WTC11 (cell line): ENCODE measurements around the gene CPSF3. TPM values are rescaled to one million over a fixed set of nuclear protein-coding genes. Genes with fewer than 3 reads are reported as not detected.

ENCODE experiments used
- ATAC-seq: fragments of 200-7000 bp; cut with Tn5 transposase; 2 replicates; pipeline ENCODE4 v1.10.0; 2021; ENCODE audit warnings: mild to moderate bottlenecking, moderate library complexity
- CTCF ChIA-PET: fragments of 300-600 bp; sonication (Branson Sonifier 250); formaldehyde crosslinking; loops from one replicate; lab custom pipeline; 2021; ENCODE audit warnings: antibody characterized with exemption; lab: Charles Lee
- POLR2A ChIA-PET: fragments of 350-600 bp; sonication (Branson Sonifier 250); formaldehyde crosslinking; loops from one replicate; lab custom pipeline; 2021; ENCODE audit warnings: antibody characterized with exemption; lab: Charles Lee
- DNase-seq: peaks from one replicate; pipeline ENCODE4 v3.0.0; 2021; ENCODE audit warnings: low spot score
- H3K27ac Mint-ChIP-seq: 2 replicates; pipeline ENCODE4 v1.8.0; 2021; ENCODE audit warnings: mixed read lengths
- H3K27me3 Mint-ChIP-seq: 2 replicates; pipeline ENCODE4 v1.8.0; 2021; ENCODE audit warnings: low read depth, mild to moderate bottlenecking, moderate library complexity, mixed read lengths
- H3K36me3 Mint-ChIP-seq: 2 replicates; pipeline ENCODE4 v1.8.0; 2021; ENCODE audit warnings: mixed read lengths
- H3K4me1 Mint-ChIP-seq: 2 replicates; pipeline ENCODE4 v1.8.0; 2022; ENCODE audit warnings: mixed read lengths
- H3K4me3 Mint-ChIP-seq: 2 replicates; pipeline ENCODE4 v1.8.0; 2021; ENCODE audit warnings: mild to moderate bottlenecking, moderate library complexity, mixed read lengths
- H3K9me3 Mint-ChIP-seq: 2 replicates; pipeline ENCODE4 v1.8.0; 2021; ENCODE audit warnings: mixed read lengths
- AR ChIP-seq: fragments of 250-450 bp; sonication (Bioruptor Pico); IDR thresholded peaks from 2 replicates; pipeline ENCODE4 v1.9.0; 2021; ENCODE audit warnings: mild to moderate bottlenecking
- ATF1 ChIP-seq: sonication (generic); formaldehyde crosslinking; IDR thresholded peaks from 2 replicates; pipeline ENCODE4 v1.8.1; 2023; ENCODE audit warnings: mild to moderate bottlenecking, moderate library complexity, missing genetic modification reagents
- CREM ChIP-seq: sonication (generic); formaldehyde crosslinking; IDR thresholded peaks from 2 replicates; pipeline ENCODE4 v1.8.1; 2022; ENCODE audit warnings: mild to moderate bottlenecking, missing genetic modification reagents, moderate library complexity
- E2F5 ChIP-seq: sonication (generic); formaldehyde crosslinking; IDR thresholded peaks from 2 replicates; pipeline ENCODE4 v1.8.1; 2022; ENCODE audit warnings: mild to moderate bottlenecking, moderate library complexity, missing genetic modification reagents
- EMX1 ChIP-seq: fragments of 250-450 bp; sonication (Bioruptor Pico); IDR thresholded peaks from 2 replicates; pipeline ENCODE4 v1.8.0; 2021; ENCODE audit warnings: mild to moderate bottlenecking
- HMGA2 ChIP-seq: fragments of 250-450 bp; sonication (Bioruptor Pico); IDR thresholded peaks from 2 replicates; pipeline ENCODE4 v1.4.0; 2021; ENCODE audit warnings: mild to moderate bottlenecking, moderate library complexity
- JUN ChIP-seq: sonication (generic); formaldehyde crosslinking; IDR thresholded peaks from 2 replicates; pipeline ENCODE4 v1.8.0; 2023; ENCODE audit warnings: mild to moderate bottlenecking, missing genetic modification reagents
- NR2C2 ChIP-seq: sonication (generic); formaldehyde crosslinking; IDR thresholded peaks from 2 replicates; pipeline ENCODE4 v1.8.0; 2022; ENCODE audit warnings: mild to moderate bottlenecking, missing genetic modification reagents
- RORB ChIP-seq: fragments of 250-450 bp; sonication (Bioruptor Pico); IDR thresholded peaks from 2 replicates; pipeline ENCODE4 v1.9.0; 2021; ENCODE audit warnings: mild to moderate bottlenecking
- SOX15 ChIP-seq: fragments of 250-450 bp; sonication (Bioruptor Pico); IDR thresholded peaks from 2 replicates; pipeline ENCODE4 v1.9.0; 2021; ENCODE audit warnings: mild to moderate bottlenecking
- TEAD1 ChIP-seq: sonication (generic); formaldehyde crosslinking; IDR thresholded peaks from 2 replicates; pipeline ENCODE4 v1.8.0; 2022; ENCODE audit warnings: mild to moderate bottlenecking, missing genetic modification reagents
- TP53 ChIP-seq: sonication (generic); formaldehyde crosslinking; IDR thresholded peaks from 2 replicates; pipeline ENCODE4 v1.8.1; 2023; ENCODE audit warnings: mild to moderate bottlenecking, missing genetic modification reagents
- ZBTB21 ChIP-seq: sonication (generic); formaldehyde crosslinking; IDR thresholded peaks from 2 replicates; pipeline ENCODE4 v1.8.1; 2023; ENCODE audit warnings: mild to moderate bottlenecking, missing genetic modification reagents, borderline replicate concordance
- ZNF121 ChIP-seq: sonication (generic); formaldehyde crosslinking; IDR thresholded peaks from 2 replicates; pipeline ENCODE4 v1.8.0; 2023; ENCODE audit warnings: missing genetic modification reagents
- ZNF138 ChIP-seq: sonication (generic); formaldehyde crosslinking; conservative IDR thresholded peaks from 2 replicates; pipeline ENCODE4 v1.8.1; 2022; ENCODE audit warnings: mild to moderate bottlenecking, moderate library complexity, missing genetic modification reagents
- ZNF317 ChIP-seq: sonication (generic); formaldehyde crosslinking; IDR thresholded peaks from 2 replicates; pipeline ENCODE4 v1.8.1; 2023; ENCODE audit warnings: low read depth, mild to moderate bottlenecking, moderate library complexity, missing genetic modification reagents, borderline replicate concordance
- ZNF425 ChIP-seq: fragments of 250-450 bp; sonication (Bioruptor Pico); conservative IDR thresholded peaks from 2 replicates; pipeline ENCODE4 v1.9.0; 2021; ENCODE audit warnings: mild to moderate bottlenecking
- ZNF512 ChIP-seq: sonication (generic); formaldehyde crosslinking; IDR thresholded peaks from 2 replicates; pipeline ENCODE4 v1.8.1; 2022; ENCODE audit warnings: missing genetic modification reagents, borderline replicate concordance
- ZNF671 ChIP-seq: fragments of 250-450 bp; sonication (Bioruptor Pico); IDR thresholded peaks from 2 replicates; pipeline ENCODE4 v1.8.0; 2021; ENCODE audit warnings: mild to moderate bottlenecking
- total RNA-seq: library from RNA; stranded (reverse); gene quantifications from 3 replicates; pipeline ENCODE4 v1.2.3, GENCODE V29; 2021
- TF ChIP-seq, protein P1 (sequence below): fragments of 250-450 bp; sonication (Bioruptor Pico); IDR thresholded peaks from 2 replicates; pipeline ENCODE4 v1.9.0; 2021; ENCODE audit warnings: moderate library complexity, mild to moderate bottlenecking, inconsistent platforms, borderline replicate concordance
- TF ChIP-seq, protein P2 (sequence below): sonication (generic); formaldehyde crosslinking; IDR thresholded peaks from 2 replicates; pipeline ENCODE4 v1.8.1; 2023; ENCODE audit warnings: mild to moderate bottlenecking, missing genetic modification reagents
- TF ChIP-seq, protein P3 (sequence below): sonication (generic); formaldehyde crosslinking; IDR thresholded peaks from 2 replicates; pipeline ENCODE4 v1.8.1; 2023; ENCODE audit warnings: mild to moderate bottlenecking, missing genetic modification reagents, moderate library complexity

The CPSF3 gene
- total RNA-seq, 1 experiment from 2014 or later = 88.4 TPM

GRCh38 chr2:9440058-9440727, 16.7 kb downstream of the CPSF3 start:
- H3K4me3 Mint-ChIP-seq = no peak overlapping the region
- CTCF ChIA-PET = no interaction called here
- TF ChIP-seq, protein P1, sequence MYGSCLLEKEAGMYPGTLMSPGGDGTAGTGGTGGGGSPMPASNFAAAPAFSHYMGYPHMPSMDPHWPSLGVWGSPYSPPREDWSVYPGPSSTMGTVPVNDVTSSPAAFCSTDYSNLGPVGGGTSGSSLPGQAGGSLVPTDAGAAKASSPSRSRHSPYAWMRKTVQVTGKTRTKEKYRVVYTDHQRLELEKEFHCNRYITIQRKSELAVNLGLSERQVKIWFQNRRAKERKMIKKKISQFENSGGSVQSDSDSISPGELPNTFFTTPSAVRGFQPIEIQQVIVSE (CRISPR knock-in tag) = no peak
- TF ChIP-seq ZNF671 (CRISPR knock-in tag) (no peak), ZNF138 (no peak), NR2C2 (CRISPR knock-in tag) (no peak), CREM (CRISPR knock-in tag) (no peak)
- H3K27ac Mint-ChIP-seq = no peak overlapping the region
- DNase-seq = no peak
- POLR2A ChIA-PET = no interaction called here
- ATAC-seq = no peak
- H3K4me1 Mint-ChIP-seq = no peaks in the 10 kb centered on the region
- no peaks in the 10 kb centered on the region for H3K27me3 Mint-ChIP-seq
- no peaks in the 10 kb centered on the region for H3K9me3 Mint-ChIP-seq
- peaks cover 67% of the 10 kb centered on the region for H3K36me3 Mint-ChIP-seq

- no peak for ATAC-seq
- Mint-ChIP-seq H3K27ac (no peak overlapping the region), H3K36me3 (peaks cover 69% of the 10 kb centered on the region)
- POLR2A ChIA-PET = no interaction called here
- TF ChIP-seq ATF1 (no peak), RORB (CRISPR knock-in tag) (no peak), TP53 (CRISPR knock-in tag) (no peak), E2F5 (CRISPR knock-in tag) (no peak)
- TF ChIP-seq, all 79 proteins: peak for 0
- Mint-ChIP-seq H3K27me3 (no peaks in the 10 kb centered on the region), H3K4me3 (no peak overlapping the region), H3K9me3 (no peaks in the 10 kb centered on the region), H3K4me1 (no peaks in the 10 kb centered on the region)
- CTCF ChIA-PET = no interaction called here
- no peak for DNase-seq
Observed at GRCh38 chr2:9441556-9441955, 18.1 kb downstream of the CPSF3 start.

DNA sequence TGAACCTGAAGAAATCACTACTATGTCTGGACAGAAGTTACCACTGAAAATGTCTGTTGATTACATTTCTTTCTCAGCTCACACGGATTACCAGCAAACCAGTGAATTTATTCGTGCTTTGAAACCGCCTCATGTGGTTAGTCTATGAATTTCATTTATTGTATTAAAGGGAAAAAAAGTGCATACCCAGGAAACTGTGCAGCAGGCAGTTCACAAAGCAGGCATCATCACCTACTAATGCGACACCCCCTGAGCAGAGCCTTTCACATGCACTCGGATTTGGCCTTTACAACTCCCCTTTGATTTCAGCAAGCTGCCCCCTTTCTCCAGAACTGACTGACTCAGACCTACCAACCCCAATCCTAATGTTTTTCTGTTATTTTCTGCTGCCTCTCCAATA, 20.1 kb downstream of the CPSF3 start:
- CTCF ChIA-PET = no interaction called here
- peaks cover 66% of the 10 kb centered on the region for H3K36me3 Mint-ChIP-seq
- no peaks in the 10 kb centered on the region for H3K9me3 Mint-ChIP-seq
- H3K4me1 Mint-ChIP-seq = no peaks in the 10 kb centered on the region
- no peak for ATAC-seq
- H3K27ac Mint-ChIP-seq = no peak overlapping the region
- H3K27me3 Mint-ChIP-seq = no peaks in the 10 kb centered on the region
- H3K4me3 Mint-ChIP-seq = no peak overlapping the region
- no peak for DNase-seq
- POLR2A ChIA-PET = no interaction called here
- TF ChIP-seq EMX1 (CRISPR knock-in tag) = no peak
- no peak for TF ChIP-seq NR2C2 (CRISPR knock-in tag)
- TF ChIP-seq HMGA2 = no peak
- no peak for TF ChIP-seq ZBTB21 (CRISPR knock-in tag)
- no peak for TF ChIP-seq TEAD1 (CRISPR knock-in tag)
- TF ChIP-seq, protein P2, sequence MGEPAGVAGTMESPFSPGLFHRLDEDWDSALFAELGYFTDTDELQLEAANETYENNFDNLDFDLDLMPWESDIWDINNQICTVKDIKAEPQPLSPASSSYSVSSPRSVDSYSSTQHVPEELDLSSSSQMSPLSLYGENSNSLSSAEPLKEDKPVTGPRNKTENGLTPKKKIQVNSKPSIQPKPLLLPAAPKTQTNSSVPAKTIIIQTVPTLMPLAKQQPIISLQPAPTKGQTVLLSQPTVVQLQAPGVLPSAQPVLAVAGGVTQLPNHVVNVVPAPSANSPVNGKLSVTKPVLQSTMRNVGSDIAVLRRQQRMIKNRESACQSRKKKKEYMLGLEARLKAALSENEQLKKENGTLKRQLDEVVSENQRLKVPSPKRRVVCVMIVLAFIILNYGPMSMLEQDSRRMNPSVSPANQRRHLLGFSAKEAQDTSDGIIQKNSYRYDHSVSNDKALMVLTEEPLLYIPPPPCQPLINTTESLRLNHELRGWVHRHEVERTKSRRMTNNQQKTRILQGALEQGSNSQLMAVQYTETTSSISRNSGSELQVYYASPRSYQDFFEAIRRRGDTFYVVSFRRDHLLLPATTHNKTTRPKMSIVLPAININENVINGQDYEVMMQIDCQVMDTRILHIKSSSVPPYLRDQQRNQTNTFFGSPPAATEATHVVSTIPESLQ = no peak
- TF ChIP-seq ZNF317 (CRISPR knock-in tag) = no peak
- TF ChIP-seq, protein P3, sequence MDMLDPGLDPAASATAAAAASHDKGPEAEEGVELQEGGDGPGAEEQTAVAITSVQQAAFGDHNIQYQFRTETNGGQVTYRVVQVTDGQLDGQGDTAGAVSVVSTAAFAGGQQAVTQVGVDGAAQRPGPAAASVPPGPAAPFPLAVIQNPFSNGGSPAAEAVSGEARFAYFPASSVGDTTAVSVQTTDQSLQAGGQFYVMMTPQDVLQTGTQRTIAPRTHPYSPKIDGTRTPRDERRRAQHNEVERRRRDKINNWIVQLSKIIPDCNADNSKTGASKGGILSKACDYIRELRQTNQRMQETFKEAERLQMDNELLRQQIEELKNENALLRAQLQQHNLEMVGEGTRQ (CRISPR knock-in tag) = no peak
- no peak for TF ChIP-seq ZNF512 (CRISPR knock-in tag)
- no peak for TF ChIP-seq SOX15 (CRISPR knock-in tag)
- TF ChIP-seq ZNF121 = no peak
- no peak for TF ChIP-seq ZNF425 (CRISPR knock-in tag)
- TF ChIP-seq JUN (CRISPR knock-in tag) = no peak
- TF ChIP-seq AR (CRISPR knock-in tag) = no peak
- no peak for TF ChIP-seq ATF1
